Measurements from ENCODE around the gene TMEM164.

GRCh38 chrX:110081320-110081719 is 78.4 kb downstream of the TMEM164 start:
- no peak for TF ChIP-seq POLR2A (IDR thresholded peaks at IDR 0.05)
- TF ChIP-seq CTCF (IDR thresholded peaks at IDR 0.05), result no peak
- no peak for TF ChIP-seq POLR2AphosphoS5 (IDR thresholded peaks at IDR 0.05)
